Endothelial cell of umbilical vein (primary cell): ENCODE results near the gene SLC22A6.

Experiments
- EZH2 ChIP-seq: IDR thresholded peaks from 2 replicates; pipeline ENCODE4 v1.6.1; 2012; ENCODE audit warnings: borderline replicate concordance, low read depth, mild to moderate bottlenecking, moderate library complexity, low read length, inconsistent platforms; ENCODE audit not compliant: severe bottlenecking
- FOS ChIP-seq: IDR thresholded peaks from 2 replicates; pipeline ENCODE4 v1.6.1; 2011; ENCODE audit warnings: mild to moderate bottlenecking, low read length, moderate library complexity, borderline replicate concordance; ENCODE audit not compliant: insufficient read depth
- GATA2 ChIP-seq: IDR thresholded peaks from 2 replicates; pipeline ENCODE4 v1.7.0; 2011; ENCODE audit warnings: low read depth, mild to moderate bottlenecking, moderate library complexity, mixed read lengths, low read length; ENCODE audit not compliant: insufficient read length, insufficient read depth
- JUN ChIP-seq: IDR thresholded peaks from 2 replicates; pipeline ENCODE4 v1.6.1; 2011; ENCODE audit warnings: borderline replicate concordance, low read depth; ENCODE audit not compliant: insufficient read length, insufficient read depth
- MAX ChIP-seq: IDR thresholded peaks from 2 replicates; pipeline ENCODE4 v1.6.1; 2011; ENCODE audit not compliant: insufficient read depth, insufficient read length
- MYC ChIP-seq: IDR thresholded peaks from one replicate; pipeline ENCODE4 v1.6.1; 2011; ENCODE audit warnings: mild to moderate bottlenecking, low read depth, low read length
- POLR2A ChIP-seq: IDR thresholded peaks from 2 replicates; pipeline ENCODE4 v1.6.1; 2012; ENCODE audit warnings: low read depth, mild to moderate bottlenecking, control low read depth, low read length
- POLR2AphosphoS5 ChIP-seq: IDR thresholded peaks from 2 replicates; pipeline ENCODE4 v1.6.1; 2012; ENCODE audit warnings: low read depth, mild to moderate bottlenecking, control low read depth, low read length, moderate library complexity; ENCODE audit not compliant: insufficient read depth
- TF ChIP-seq, protein P1 (sequence below), 2 donors: IDR thresholded peaks; 1 replicate in 1 of 2; 2 replicates in 1 of 2; pipeline ENCODE4 v1.5.1; 2011; ENCODE audit warnings: low read length in 2 of 2, mild to moderate bottlenecking in 2 of 2, moderate library complexity in 2 of 2, control low read depth in 1 of 2, inconsistent platforms in 1 of 2, low read depth in 1 of 2; ENCODE audit not compliant: insufficient read depth in 1 of 2; ENCODE audit errors: extremely low read depth in 1 of 2

DNA sequence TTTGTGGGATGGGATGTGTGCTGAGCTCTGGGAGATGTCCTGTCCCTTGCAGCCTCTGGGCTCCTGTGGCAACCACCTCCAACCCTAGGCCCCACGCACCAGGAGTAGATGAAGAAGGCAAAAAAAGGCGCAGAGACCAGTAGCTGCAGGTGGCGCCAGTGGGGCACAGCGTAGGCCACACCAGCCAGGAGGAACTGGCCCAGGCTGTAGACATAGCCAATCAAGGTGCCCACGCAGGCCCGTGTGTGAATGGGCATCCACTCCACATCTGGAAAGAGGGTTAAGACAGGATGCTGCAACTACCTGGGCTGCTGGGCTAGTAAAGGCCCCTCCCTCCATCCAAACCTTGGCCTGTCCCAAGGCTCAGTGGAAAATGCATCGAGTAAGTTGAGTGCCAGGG lies 3.0 kb downstream of the SLC22A6 start:
- TF ChIP-seq POLR2A, result no peak
- no peak for TF ChIP-seq EZH2
- TF ChIP-seq, protein P1, sequence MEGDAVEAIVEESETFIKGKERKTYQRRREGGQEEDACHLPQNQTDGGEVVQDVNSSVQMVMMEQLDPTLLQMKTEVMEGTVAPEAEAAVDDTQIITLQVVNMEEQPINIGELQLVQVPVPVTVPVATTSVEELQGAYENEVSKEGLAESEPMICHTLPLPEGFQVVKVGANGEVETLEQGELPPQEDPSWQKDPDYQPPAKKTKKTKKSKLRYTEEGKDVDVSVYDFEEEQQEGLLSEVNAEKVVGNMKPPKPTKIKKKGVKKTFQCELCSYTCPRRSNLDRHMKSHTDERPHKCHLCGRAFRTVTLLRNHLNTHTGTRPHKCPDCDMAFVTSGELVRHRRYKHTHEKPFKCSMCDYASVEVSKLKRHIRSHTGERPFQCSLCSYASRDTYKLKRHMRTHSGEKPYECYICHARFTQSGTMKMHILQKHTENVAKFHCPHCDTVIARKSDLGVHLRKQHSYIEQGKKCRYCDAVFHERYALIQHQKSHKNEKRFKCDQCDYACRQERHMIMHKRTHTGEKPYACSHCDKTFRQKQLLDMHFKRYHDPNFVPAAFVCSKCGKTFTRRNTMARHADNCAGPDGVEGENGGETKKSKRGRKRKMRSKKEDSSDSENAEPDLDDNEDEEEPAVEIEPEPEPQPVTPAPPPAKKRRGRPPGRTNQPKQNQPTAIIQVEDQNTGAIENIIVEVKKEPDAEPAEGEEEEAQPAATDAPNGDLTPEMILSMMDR (IDR thresholded peaks at IDR 0.05; ENCODE audit: extremely low read depth in 1 of 2, insufficient read depth in 1 of 2, low read depth in 1 of 2, low read length in 2 of 2), result peak in 1 of 2 donors; percentile 4
- no peak for TF ChIP-seq FOS
- TF ChIP-seq POLR2AphosphoS5, result no peak
- TF ChIP-seq MYC, result no peak
- no peak for TF ChIP-seq GATA2
- TF ChIP-seq MAX, result no peak
- TF ChIP-seq JUN, result no peak
